KBM-7 (cell line): ENCODE measurements around the gene CDADC1.
A peak's percentile ranks its signal among the peaks of the same experiment; 100 is the strongest.

Experiments used
- DNase-seq: peaks from one replicate; pipeline ENCODE4 v3.0.0-alpha.2; 2015
- in situ Hi-C: fragments of 300-500 bp; cut with MboI; formaldehyde crosslinking; loops from 2 replicates; pipeline ENCODE4 v1.14.3; 2020; ENCODE audit warnings: low sequenced_read_pairs, low pct_unique_long_range_greater_than_20kb, mixed read lengths

Gene CDADC1

GRCh38 chr13:49234741-49235140 is 13.0 kb upstream of the CDADC1 start:
- in situ Hi-C loops = no loop called here
- no peak for DNase-seq

- in situ Hi-C loops = no loop called here
- DNase-seq = no peak
Observed at GRCh38 chr13:49235856-49236431, 11.8 kb upstream of the CDADC1 start.

- no peak for DNase-seq
- in situ Hi-C loops = no loop called here
Observed at GRCh38 chr13:49238621-49239020, 9.1 kb upstream of the CDADC1 start.

GRCh38 chr13:49240017-49240416 is 7.7 kb upstream of the CDADC1 start:
- DNase-seq = peak; percentile 61
- in situ Hi-C loops = no loop called here

- in situ Hi-C loops = no loop called here
- no peak for DNase-seq
Observed at GRCh38 chr13:49241296-49241695, 6.4 kb upstream of the CDADC1 start.

- in situ Hi-C loops = no loop called here
- DNase-seq = no peak
Observed at GRCh38 chr13:49245101-49245500, 2.6 kb upstream of the CDADC1 start.

GRCh38 chr13:49246850-49247642 is 679 bp upstream of the CDADC1 start:
- DNase-seq = no peak

GRCh38 chr13:49248622-49249002 is 887 bp downstream of the CDADC1 start:
- in situ Hi-C loops = no loop called here

More at GRCh38 chr13:49246850-49247642, 679 bp upstream of the CDADC1 start:
- in situ Hi-C loops = no loop called here

GRCh38 chr13:49251326-49251725 is 3.6 kb downstream of the CDADC1 start:
- in situ Hi-C loops = no loop called here
- no peak for DNase-seq

More at GRCh38 chr13:49248622-49249002, 887 bp downstream of the CDADC1 start:
- no peak for DNase-seq

- in situ Hi-C loops = no loop called here
- DNase-seq = peak; percentile 25
Observed at GRCh38 chr13:49253310-49253709, 5.6 kb downstream of the CDADC1 start.

- DNase-seq = peak; percentile 23
- in situ Hi-C loops = no loop called here
Observed at GRCh38 chr13:49254007-49254406, 6.3 kb downstream of the CDADC1 start.

- no peak for DNase-seq
- in situ Hi-C loops = no loop called here
Observed at GRCh38 chr13:49256841-49257240, 9.1 kb downstream of the CDADC1 start.

- in situ Hi-C loops = no loop called here
- no peak for DNase-seq
Observed at GRCh38 chr13:49258089-49258796, 10.5 kb downstream of the CDADC1 start.

GRCh38 chr13:49259586-49259985 is 11.9 kb downstream of the CDADC1 start:
- in situ Hi-C loops = no loop called here
- DNase-seq = no peak

- no peak for DNase-seq
- in situ Hi-C loops = no loop called here
Observed at GRCh38 chr13:49262634-49263033, 14.9 kb downstream of the CDADC1 start.

- in situ Hi-C loops = no loop called here
- DNase-seq = no peak
Observed at GRCh38 chr13:49265822-49266221, 18.1 kb downstream of the CDADC1 start.

- in situ Hi-C loops = no loop called here
- DNase-seq = no peak
Observed at GRCh38 chr13:49271264-49271663, 23.5 kb downstream of the CDADC1 start.

GRCh38 chr13:49272296-49272695 is 24.6 kb downstream of the CDADC1 start:
- peak; percentile 19 for DNase-seq
- in situ Hi-C loops = no loop called here

- peak; percentile 11 for DNase-seq
- in situ Hi-C loops = no loop called here
Observed at GRCh38 chr13:49278211-49278610, 30.5 kb downstream of the CDADC1 start.

- in situ Hi-C loops = no loop called here
- DNase-seq = no peak
Observed at GRCh38 chr13:49279112-49279511, 31.4 kb downstream of the CDADC1 start.
